Middle frontal gyrus (tissue), 1 donor: ENCODE measurements around the gene KDM1B.

Experiments used
- DNase-seq: peaks from one replicate; pipeline ENCODE4 v3.0.0-alpha.2; 2015; ENCODE audit warnings: low spot score; ENCODE audit errors: extremely low spot score

The KDM1B gene

GRCh38 chr6:18261877-18262276 lies 106.7 kb downstream of the KDM1B start:
- no peak for DNase-seq

GRCh38 chr6:18262702-18263417 lies 107.6 kb downstream of the KDM1B start:
- no peak for DNase-seq

- no peak for DNase-seq
Measured at GRCh38 chr6:18263418-18264218, 108.4 kb downstream of the KDM1B start.

GRCh38 chr6:18264219-18264922 lies 109.1 kb downstream of the KDM1B start, which contains the start of gene DEK:
Gene DEK (minus strand): TSS chr6:18264530. CDS start chr6:18263987, 543 bp downstream.
- peak; percentile 82 for DNase-seq

- DNase-seq: no peak
Measured at GRCh38 chr6:18264923-18265377, 109.7 kb downstream of the KDM1B start.

GRCh38 chr6:18265787-18266522 lies 110.7 kb downstream of the KDM1B start:
- DNase-seq: no peak

GRCh38 chr6:18266523-18266912 lies 111.3 kb downstream of the KDM1B start:
- no peak for DNase-seq

- no peak for DNase-seq
Measured at GRCh38 chr6:18268066-18268465, 112.8 kb downstream of the KDM1B start.

- no peak for DNase-seq
Measured at GRCh38 chr6:18269253-18269652, 114.0 kb downstream of the KDM1B start.

GRCh38 chr6:18269717-18270116 lies 114.5 kb downstream of the KDM1B start:
- no peak for DNase-seq

- no peak for DNase-seq
Measured at GRCh38 chr6:18270216-18270615, 115.0 kb downstream of the KDM1B start.
